ENCODE data around the gene TTLL7. TPM values are rescaled to one million over a fixed set of nuclear protein-coding genes. Genes with fewer than 3 reads are reported as not detected.

The TTLL7 gene
- total and polyA plus RNA-seq, 9 of the 15 experiments (the other 6 are each of a cell fraction or from before 2014, with no cell fraction given), result 0.63 to 2.6 (median 1.7) TPM

DNA sequence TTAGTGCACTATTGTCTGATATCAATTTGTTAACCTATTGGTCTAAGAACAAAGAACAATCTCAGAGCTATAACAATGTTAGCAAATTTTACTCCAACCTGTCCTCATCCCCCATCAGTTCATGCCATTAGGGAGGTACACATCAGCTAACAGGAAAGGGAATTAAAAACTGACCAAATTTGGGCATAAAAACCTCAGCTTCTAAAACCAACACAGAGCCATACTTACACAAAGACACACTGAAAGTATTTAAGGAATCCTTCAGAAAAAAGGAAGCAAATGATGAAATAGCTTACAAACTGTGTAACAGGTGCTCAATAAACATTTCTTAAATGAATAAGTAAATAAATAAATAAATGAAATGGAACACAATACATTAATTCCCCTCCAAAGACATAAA lies 89.2 kb downstream of the TTLL7 start:
- no peaks in the 10 kb centered on the region for H3K9me3 ChIP-seq (replicated peaks; ENCODE audit: control insufficient read depth, insufficient read depth, low read depth, low read length)
- H3K27ac ChIP-seq (ENCODE audit: extremely low read depth, low read depth, low read length), result no peak overlapping the region
- TF ChIP-seq SRF (CRISPR knock-in tag; IDR thresholded peaks at IDR 0.05), result peak in 1 of 2 experiments; percentile 81; a peak in 2 of 4 replicates
- no peak for TF ChIP-seq SAFB (IDR thresholded peaks at IDR 0.05; ENCODE audit: borderline replicate concordance, low read depth, low read length)
- FAIRE-seq, result no peak
- no peak overlapping the region for H3K4me2 ChIP-seq (ENCODE audit: insufficient read depth, low read length)
- no peaks in the 10 kb centered on the region for H3K27me3 ChIP-seq (ENCODE audit: control insufficient read depth in 2 of 2, insufficient read depth in 2 of 2, low read length in 2 of 2)
- in situ Hi-C loops (cut with MboI) (loop anchor here (25.0 kb wide), 2 partner anchors 703 to 1028 kb away; no protein-coding TSS in a partner anchor), intact Hi-C loops (cut with micrococcal nuclease) (loop anchor here (5.0 to 10.0 kb wide), 3 partner anchors 168 to 1025 kb away; no protein-coding TSS in a partner anchor)
- no peak overlapping the region for H3K9ac ChIP-seq (ENCODE audit: insufficient read depth in 1 of 2, low read depth in 2 of 2, low read length in 2 of 2)
- no peaks in the 10 kb centered on the region for H3K79me2 ChIP-seq (ENCODE audit: control insufficient read depth, insufficient read depth, low read length)
- H3K4me1 ChIP-seq (replicated peaks in 1 of 2; ENCODE audit: control insufficient read depth in 2 of 2, insufficient read depth in 2 of 2, low read length in 2 of 2), result no peaks in the 10 kb centered on the region
- no peaks in the 10 kb centered on the region for H3K36me3 ChIP-seq (ENCODE audit: control insufficient read depth, insufficient read depth, low read length)
- ChIA-PET CTCF (ENCODE audit: low intra/inter-chr PET ratio) (no interaction called here), POLR2A (no interaction called here)
- BruUV-seq (replicated peaks), result no TSS peak
- DNase-seq (ENCODE audit: extremely low read depth in 1 of 4, low spot score in 3 of 4), result no peak
- H3K9me1 ChIP-seq (ENCODE audit: control insufficient read depth, insufficient read depth, low read length), result no peaks in the 10 kb centered on the region
- H3K4me3 ChIP-seq, result no peak overlapping the region
- no peak overlapping the region; the same call in 1 of the 2 replicates for H2AFZ ChIP-seq (ENCODE audit: low read depth, low read length)
- H4K20me1 ChIP-seq (replicated peaks; ENCODE audit: control insufficient read depth, insufficient read depth, low read length), result no peaks in the 10 kb centered on the region
- no peak for ATAC-seq

DNA sequence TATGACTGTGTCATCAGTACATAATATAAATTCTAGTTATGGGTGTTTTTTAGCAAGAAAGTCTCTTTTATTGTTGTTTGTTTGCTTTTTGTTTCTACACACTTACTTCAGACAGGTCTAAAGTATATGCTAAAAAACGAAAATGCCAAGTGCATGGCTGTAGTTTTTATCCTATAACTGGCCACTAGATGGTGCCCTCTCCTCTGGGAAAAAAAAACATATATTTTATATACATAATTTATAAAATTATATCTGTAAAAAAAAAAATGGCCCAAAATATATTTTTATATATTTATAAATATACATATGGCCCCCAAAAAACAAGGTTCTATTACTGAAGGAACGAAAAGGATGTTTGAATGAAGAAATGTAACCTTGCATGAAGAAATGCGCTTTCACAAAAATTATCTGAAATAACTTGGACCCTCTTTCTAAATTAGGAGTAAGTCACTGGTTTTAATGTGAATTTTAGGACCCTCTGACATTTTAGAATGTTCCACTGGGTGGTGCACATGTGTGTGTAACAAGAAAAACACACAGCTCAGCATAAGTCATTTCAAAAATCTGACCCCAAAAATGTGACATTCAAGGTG lies 93.5 kb downstream of the TTLL7 start:
- DNase-seq (ENCODE audit: extremely low read depth in 1 of 4, low spot score in 3 of 4), result peak; percentile 26 to 43 (median 30)
- intact Hi-C loops (cut with micrococcal nuclease), result loop anchor here (1.0 to 10.0 kb wide), 6 partner anchors 172 to 1029 kb away; no protein-coding TSS in a partner anchor
- in situ Hi-C loops (cut with MboI), result loop anchor here (25.0 kb wide), 2 partner anchors 707 to 1032 kb away; no protein-coding TSS in a partner anchor
- CTCF ChIA-PET (ENCODE audit: low intra/inter-chr PET ratio), result interaction anchor here (0.7 to 2.7 kb wide), 4 partner anchors 218 to 699 kb away, joined by 3 to 23 read pairs (median 3); no protein-coding TSS in a partner anchor
- no TSS peak for BruUV-seq (replicated peaks)
- H3K27ac ChIP-seq (ENCODE audit: extremely low read depth, low read depth, low read length), result no peak overlapping the region
- peak; percentile 56; the same call in 2 of the 3 replicates for ATAC-seq
- 35% methylated on average over 3 of the region's 3 CpGs for WGBS (ENCODE audit: insufficient coverage, low coverage, missing lambda C conversion rate)
- H3K36me3 ChIP-seq (ENCODE audit: control insufficient read depth, insufficient read depth, low read length), result no peaks in the 10 kb centered on the region
- FAIRE-seq, result no peak
- H3K9ac ChIP-seq (ENCODE audit: insufficient read depth in 1 of 2, low read depth in 2 of 2, low read length in 2 of 2), result no peak overlapping the region
- POLR2A ChIA-PET, result interaction anchor here (1.2 kb wide), 1 partner anchor 213 kb away, joined by 3 read pairs; no protein-coding TSS in a partner anchor
- no peak overlapping the region for H3K4me2 ChIP-seq (ENCODE audit: insufficient read depth, low read length)
- peaks cover 0 to 5% of the 10 kb centered on the region in 2 experiments; a peak in 3 of 5 replicates for H3K4me1 ChIP-seq (replicated peaks in 1 of 2; ENCODE audit: control insufficient read depth in 2 of 2, insufficient read depth in 2 of 2, low read length in 2 of 2)
- H3K9me1 ChIP-seq (ENCODE audit: control insufficient read depth, insufficient read depth, low read length), result no peaks in the 10 kb centered on the region
- H3K4me3 ChIP-seq, result no peak overlapping the region
- H4K20me1 ChIP-seq (replicated peaks; ENCODE audit: control insufficient read depth, insufficient read depth, low read length), result no peaks in the 10 kb centered on the region
- no peaks in the 10 kb centered on the region for H3K27me3 ChIP-seq (ENCODE audit: control insufficient read depth in 2 of 2, insufficient read depth in 2 of 2, low read length in 2 of 2)
- no peak overlapping the region for H2AFZ ChIP-seq (ENCODE audit: low read depth, low read length)
- no peaks in the 10 kb centered on the region for H3K9me3 ChIP-seq (replicated peaks; ENCODE audit: control insufficient read depth, insufficient read depth, low read depth, low read length)
- no peaks in the 10 kb centered on the region for H3K79me2 ChIP-seq (ENCODE audit: control insufficient read depth, insufficient read depth, low read length)
- TF ChIP-seq ZNF398 (CRISPR knock-in tag; IDR thresholded peaks at IDR 0.05), result no peak
- TF ChIP-seq, protein P1, sequence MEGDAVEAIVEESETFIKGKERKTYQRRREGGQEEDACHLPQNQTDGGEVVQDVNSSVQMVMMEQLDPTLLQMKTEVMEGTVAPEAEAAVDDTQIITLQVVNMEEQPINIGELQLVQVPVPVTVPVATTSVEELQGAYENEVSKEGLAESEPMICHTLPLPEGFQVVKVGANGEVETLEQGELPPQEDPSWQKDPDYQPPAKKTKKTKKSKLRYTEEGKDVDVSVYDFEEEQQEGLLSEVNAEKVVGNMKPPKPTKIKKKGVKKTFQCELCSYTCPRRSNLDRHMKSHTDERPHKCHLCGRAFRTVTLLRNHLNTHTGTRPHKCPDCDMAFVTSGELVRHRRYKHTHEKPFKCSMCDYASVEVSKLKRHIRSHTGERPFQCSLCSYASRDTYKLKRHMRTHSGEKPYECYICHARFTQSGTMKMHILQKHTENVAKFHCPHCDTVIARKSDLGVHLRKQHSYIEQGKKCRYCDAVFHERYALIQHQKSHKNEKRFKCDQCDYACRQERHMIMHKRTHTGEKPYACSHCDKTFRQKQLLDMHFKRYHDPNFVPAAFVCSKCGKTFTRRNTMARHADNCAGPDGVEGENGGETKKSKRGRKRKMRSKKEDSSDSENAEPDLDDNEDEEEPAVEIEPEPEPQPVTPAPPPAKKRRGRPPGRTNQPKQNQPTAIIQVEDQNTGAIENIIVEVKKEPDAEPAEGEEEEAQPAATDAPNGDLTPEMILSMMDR (IDR thresholded peaks at IDR 0.05 in 2 of 3, conservative IDR thresholded peaks at IDR 0.05 in 1 of 3; ENCODE audit: insufficient read depth in 2 of 3, low read depth in 1 of 3, low read length in 3 of 3), result peak in 2 of 3 experiments; percentile 31 to 69; a peak in 3 of 6 replicates
